ENCODE data around the gene CXCL5.

CXCL5 gene

GRCh38 chr4:74013264-74013663, 14.8 kb upstream of the CXCL5 start:
- TF ChIP-seq, protein P1, sequence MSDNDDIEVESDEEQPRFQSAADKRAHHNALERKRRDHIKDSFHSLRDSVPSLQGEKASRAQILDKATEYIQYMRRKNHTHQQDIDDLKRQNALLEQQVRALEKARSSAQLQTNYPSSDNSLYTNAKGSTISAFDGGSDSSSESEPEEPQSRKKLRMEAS (IDR thresholded peaks at IDR 0.05; ENCODE audit: low read depth, low read length): no peak
- TF ChIP-seq CTCF (IDR thresholded peaks at IDR 0.05; ENCODE audit: low read depth, low read length) (no peak), MYC (IDR thresholded peaks at IDR 0.05; ENCODE audit: low read depth, low read length) (no peak), POLR2A (IDR thresholded peaks at IDR 0.05; ENCODE audit: extremely low read depth, insufficient read length) (no peak)
- DNase-seq (ENCODE audit: low read depth): no peak
- no peak overlapping the region for H3K4me3 ChIP-seq (ENCODE audit: low read depth, low read length)

GRCh38 chr4:74012130-74012529, 13.7 kb upstream of the CXCL5 start:
- no peak for DNase-seq (ENCODE audit: low read depth)
- TF ChIP-seq POLR2A (IDR thresholded peaks at IDR 0.05; ENCODE audit: extremely low read depth, insufficient read length) (no peak), MYC (IDR thresholded peaks at IDR 0.05; ENCODE audit: low read depth, low read length) (no peak), CTCF (IDR thresholded peaks at IDR 0.05; ENCODE audit: low read depth, low read length) (no peak)
- TF ChIP-seq, protein P1 (IDR thresholded peaks at IDR 0.05; ENCODE audit: low read depth, low read length): no peak
- H3K4me3 ChIP-seq (ENCODE audit: low read depth, low read length): no peak overlapping the region

- DNase-seq (ENCODE audit: low read depth): no peak
- TF ChIP-seq CTCF (IDR thresholded peaks at IDR 0.05; ENCODE audit: low read depth, low read length): no peak
- no peak for TF ChIP-seq MYC (IDR thresholded peaks at IDR 0.05; ENCODE audit: low read depth, low read length)
- TF ChIP-seq, protein P1 (IDR thresholded peaks at IDR 0.05; ENCODE audit: low read depth, low read length): no peak
Observed at GRCh38 chr4:74009307-74009706, 10.8 kb upstream of the CXCL5 start.

DNA sequence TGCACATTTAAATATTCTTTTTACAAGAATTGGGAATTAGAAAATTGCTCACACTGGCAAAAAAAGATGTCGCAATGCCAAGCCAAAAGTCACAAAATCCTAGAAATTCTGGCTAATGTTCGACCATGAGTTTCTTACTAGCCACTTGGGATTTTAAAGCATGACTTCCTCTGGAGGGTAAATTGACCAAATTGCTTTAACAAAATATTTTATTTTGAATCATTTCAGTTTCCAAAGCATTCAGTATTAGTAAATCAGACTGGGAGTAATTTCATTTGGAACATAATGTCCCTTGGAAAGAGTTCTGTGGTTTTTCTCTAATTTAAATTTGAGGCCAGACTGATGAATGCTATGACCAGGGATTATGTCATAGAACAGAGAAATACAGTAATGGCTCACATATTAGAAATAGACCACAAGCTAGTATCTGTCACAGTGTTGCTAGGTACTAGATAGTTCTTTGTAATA, 7.6 kb upstream of the CXCL5 start:
- peak; percentile 13 for DNase-seq (ENCODE audit: low read depth)
- H3K4me3 ChIP-seq (ENCODE audit: low read depth, low read length): no peak overlapping the region
- TF ChIP-seq POLR2A (IDR thresholded peaks at IDR 0.05; ENCODE audit: extremely low read depth, insufficient read length) (no peak), CTCF (IDR thresholded peaks at IDR 0.05; ENCODE audit: low read depth, low read length) (no peak)

More at GRCh38 chr4:74009307-74009706, 10.8 kb upstream of the CXCL5 start:
- H3K4me3 ChIP-seq (ENCODE audit: low read depth, low read length): no peak overlapping the region

DNA sequence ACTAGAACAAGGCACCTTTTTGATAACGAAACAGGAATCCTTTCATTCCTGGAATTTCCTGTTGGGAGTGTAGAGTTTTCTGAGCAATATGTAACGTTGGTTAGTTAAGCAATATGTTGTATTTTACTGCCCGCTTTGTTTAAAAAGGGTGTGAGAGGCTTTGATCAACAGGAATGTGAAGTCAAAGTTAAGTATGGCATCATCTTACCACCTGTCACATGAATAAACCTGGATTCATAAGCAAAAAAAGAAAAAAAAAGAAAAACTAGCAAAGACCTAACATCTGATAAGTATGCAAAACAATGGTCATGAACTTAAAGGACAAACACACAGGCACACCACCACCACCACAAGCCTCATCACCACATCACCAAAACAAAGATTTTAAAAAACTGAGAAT, 7.1 kb upstream of the CXCL5 start:
- TF ChIP-seq CTCF (IDR thresholded peaks at IDR 0.05; ENCODE audit: low read depth, low read length): no peak
- no peak for TF ChIP-seq POLR2A (IDR thresholded peaks at IDR 0.05; ENCODE audit: extremely low read depth, insufficient read length)
- no peak for TF ChIP-seq MYC (IDR thresholded peaks at IDR 0.05; ENCODE audit: low read depth, low read length)
- TF ChIP-seq, protein P1 (IDR thresholded peaks at IDR 0.05; ENCODE audit: low read depth, low read length): no peak
- H3K4me3 ChIP-seq (ENCODE audit: low read depth, low read length): no peak overlapping the region
- no peak for DNase-seq (ENCODE audit: low read depth)

GRCh38 chr4:74004668-74005067, 6.2 kb upstream of the CXCL5 start:
- TF ChIP-seq CTCF (IDR thresholded peaks at IDR 0.05; ENCODE audit: low read depth, low read length): no peak
- TF ChIP-seq MYC (IDR thresholded peaks at IDR 0.05; ENCODE audit: low read depth, low read length): no peak
- TF ChIP-seq, protein P1 (IDR thresholded peaks at IDR 0.05; ENCODE audit: low read depth, low read length): no peak
- TF ChIP-seq POLR2A (IDR thresholded peaks at IDR 0.05; ENCODE audit: extremely low read depth, insufficient read length): no peak

More at GRCh38 chr4:74004668-74005067, 6.2 kb upstream of the CXCL5 start:
- DNase-seq (ENCODE audit: low read depth): no peak
- H3K4me3 ChIP-seq (ENCODE audit: low read depth, low read length): no peak overlapping the region
